Naive thymus-derived CD8-positive, alpha-beta T cell (primary cell): ENCODE data around the gene VPS25. TPM values are rescaled to one million over a fixed set of nuclear protein-coding genes. Genes with fewer than 3 reads are reported as not detected.
A peak's percentile ranks its signal among the peaks of the same experiment; 100 is the strongest.

Source experiments
- ATAC-seq, 2 donors: fragments of 150-1000 bp; cut with Tn5 transposase in 1 of 2; sonication (Bioruptor Pico), chemical (Tn5 transposase) in 1 of 2; 1 replicate in 1 of 2; 2 replicates in 1 of 2; pipeline ENCODE4 v1.10.0; 2021; ENCODE audit warnings: mild to moderate bottlenecking in 2 of 2, moderate library complexity in 2 of 2
- POLR2A ChIA-PET: fragments of 350-600 bp; sonication (Branson Sonifier 250); formaldehyde crosslinking; loops from one replicate; lab custom pipeline; 2021; ENCODE audit warnings: antibody characterized with exemption; lab: Charles Lee
- DNase-seq, 10 donors: peaks; one replicate each; pipeline versions ENCODE4 v3.0.0 to v3.0.0-alpha.2; 2020 to 2022
- H3K27ac Mint-ChIP-seq, 10 donors: one replicate each; pipeline ENCODE4 v1.8.0; 2020 to 2022; ENCODE audit warnings: mild to moderate bottlenecking in 10 of 10, mixed read lengths in 10 of 10, moderate library complexity in 4 of 10, inconsistent platforms in 1 of 10
- H3K27me3 Mint-ChIP-seq, 5 donors: one replicate each; pipeline ENCODE4 v1.8.0; 2021 to 2022; ENCODE audit warnings: mixed read lengths in 5 of 5
- H3K36me3 Mint-ChIP-seq, 3 donors: one replicate each; pipeline ENCODE4 v1.8.0; 2020 to 2022; ENCODE audit warnings: mixed read lengths in 3 of 3, mild to moderate bottlenecking in 2 of 3, inconsistent platforms in 1 of 3
- H3K4me1 Mint-ChIP-seq, 4 donors: one replicate each; pipeline ENCODE4 v1.8.0; 2021 to 2022; ENCODE audit warnings: mixed read lengths in 4 of 4
- H3K4me3 Mint-ChIP-seq, 10 donors: one replicate each; pipeline ENCODE4 v1.8.0; 2020 to 2022; ENCODE audit warnings: mild to moderate bottlenecking in 10 of 10, mixed read lengths in 10 of 10, moderate library complexity in 6 of 10, inconsistent platforms in 1 of 10
- H3K9me3 Mint-ChIP-seq, 9 donors: one replicate each; pipeline ENCODE4 v1.8.0; 2020 to 2022; ENCODE audit warnings: mixed read lengths in 9 of 9, mild to moderate bottlenecking in 3 of 9, inconsistent platforms in 1 of 9, moderate library complexity in 1 of 9
- polyA plus RNA-seq, 3 donors: library from polyadenylated mRNA; unstranded; fragments of 300-500 nt; fragmentation: Illumina TruSeq; gene quantifications; one replicate each; pipeline ENCODE4 v1.2.3, GENCODE V29; 2021
- total RNA-seq, 8 experiments: library from RNA in 2 of 8; stranded (reverse) in 2 of 8; gene quantifications; one replicate each; pipeline ENCODE4 v1.2.3 and lab custom pipeline; 2021 to 2026

Gene VPS25
- total and polyA plus RNA-seq, 5 experiments from 2014 or later = 43.9 to 64.5 (median 55.2) TPM

DNA sequence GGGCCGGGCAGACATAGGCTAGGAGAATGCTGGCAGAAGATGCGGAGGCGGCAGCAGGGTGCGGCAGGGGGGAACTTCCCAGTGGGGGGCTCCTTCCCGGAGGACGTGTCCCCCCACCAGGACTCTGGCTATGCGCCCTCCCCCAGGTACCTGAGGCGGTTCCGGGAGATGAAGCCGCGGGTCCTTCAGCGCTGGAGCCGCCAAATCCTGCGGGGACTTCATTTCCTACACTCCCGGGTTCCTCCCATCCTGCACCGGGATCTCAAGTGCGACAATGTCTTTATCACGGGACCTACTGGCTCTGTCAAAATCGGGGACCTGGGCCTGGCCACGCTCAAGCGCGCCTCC, 10.5 kb downstream of the VPS25 start:
- DNase-seq (no peak), ATAC-seq (no peak)
- Mint-ChIP-seq H3K27ac (no peak overlapping the region), H3K4me3 (peak overlapping the region in 2 of 10 donors; percentile 50 to 54), H3K9me3 (peaks cover 0 to 1% (median 0%) of the 10 kb centered on the region in 9 donors), H3K27me3 (peaks cover 29 to 77% (median 59%) of the 10 kb centered on the region in 5 donors), H3K36me3 (peaks cover 0 to 16% (median 12%) of the 10 kb centered on the region in 3 donors), H3K4me1 (peaks cover 26 to 50% (median 37%) of the 10 kb centered on the region in 4 donors)
- POLR2A ChIA-PET = no interaction called here

DNA sequence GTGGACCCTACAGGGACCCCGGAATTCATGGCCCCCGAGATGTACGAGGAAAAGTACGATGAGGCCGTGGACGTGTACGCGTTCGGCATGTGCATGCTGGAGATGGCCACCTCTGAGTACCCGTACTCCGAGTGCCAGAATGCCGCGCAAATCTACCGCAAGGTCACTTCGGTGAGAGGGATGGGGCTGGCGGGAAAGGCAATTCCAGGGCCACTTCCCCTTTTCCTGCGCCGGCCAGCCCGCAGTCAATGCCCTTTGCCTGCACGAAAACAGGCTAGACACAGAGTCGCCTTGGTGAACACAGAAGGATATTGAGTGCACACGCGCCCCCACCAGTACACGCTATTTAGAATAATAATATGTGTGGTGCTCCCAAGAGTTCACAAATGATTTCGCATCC, 11.2 kb downstream of the VPS25 start:
- Mint-ChIP-seq H3K4me1 (peaks cover 24 to 48% (median 35%) of the 10 kb centered on the region in 4 donors), H3K36me3 (peaks cover 0 to 10% (median 5%) of the 10 kb centered on the region in 3 donors), H3K9me3 (peaks cover 0 to 1% (median 0%) of the 10 kb centered on the region in 9 donors), H3K27me3 (peaks cover 33 to 81% (median 59%) of the 10 kb centered on the region in 5 donors), H3K4me3 (peak overlapping the region in 8 of 10 donors; percentile 34 to 77 (median 62)), H3K27ac (no peak overlapping the region)
- POLR2A ChIA-PET = interaction anchor here (0.9 kb wide), 1 partner anchor 176 kb away, joined by 8 read pairs; no protein-coding TSS in a partner anchor
- no peak for DNase-seq
- no peak for ATAC-seq

DNA sequence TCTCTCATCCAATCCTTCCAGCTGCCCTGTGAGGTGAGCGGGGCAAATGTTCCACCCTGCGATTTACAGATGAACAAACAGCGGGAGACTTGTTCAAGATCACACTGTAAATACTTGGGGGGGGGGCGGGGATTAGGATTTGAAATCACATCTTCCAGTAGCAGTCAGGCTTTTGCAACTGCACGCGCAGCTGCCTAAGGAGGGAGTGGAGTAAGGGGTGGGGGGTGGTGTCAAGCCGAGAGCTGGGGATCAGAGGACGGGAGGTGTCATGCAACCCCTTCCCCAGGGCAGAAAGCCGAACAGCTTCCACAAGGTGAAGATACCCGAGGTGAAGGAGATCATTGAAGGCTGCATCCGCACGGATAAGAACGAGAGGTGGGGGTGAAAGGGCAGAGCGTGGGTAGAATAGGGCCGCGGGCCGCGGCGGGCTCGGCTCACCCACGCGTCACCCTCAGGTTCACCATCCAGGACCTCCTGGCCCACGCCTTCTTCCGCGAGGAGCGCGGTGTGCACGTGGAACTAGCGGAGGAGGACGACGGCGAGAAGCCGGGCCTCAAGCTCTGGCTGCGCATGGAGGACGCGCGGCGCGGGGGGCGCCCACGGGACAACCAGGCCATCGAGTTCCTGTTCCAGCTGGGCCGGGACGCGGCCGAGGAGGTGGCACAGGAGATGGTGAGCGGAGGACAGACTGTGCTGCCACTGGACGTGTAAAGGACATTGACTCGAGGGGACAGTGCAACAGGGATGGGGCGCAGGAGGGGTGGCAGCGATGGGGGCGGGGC, 11.8 kb downstream of the VPS25 start:
- DNase-seq (no peak), ATAC-seq (peak; percentile 53 to 54)
- POLR2A ChIA-PET = interaction anchor here (0.9 to 1.8 kb wide), 2 partner anchors 11 to 177 kb away, joined by 4 to 8 read pairs; partner anchors contain the start of gene VPS25
- peaks cover 0 to 5% (median 0%) of the 10 kb centered on the region in 3 donors for H3K36me3 Mint-ChIP-seq
- peaks cover 0 to 1% (median 0%) of the 10 kb centered on the region in 9 donors for H3K9me3 Mint-ChIP-seq
- no peak overlapping the region for H3K27ac Mint-ChIP-seq
- H3K4me3 Mint-ChIP-seq = peak overlapping the region in 9 of 10 donors; percentile 34 to 77 (median 61)
- peaks cover 20 to 42% (median 32%) of the 10 kb centered on the region in 4 donors for H3K4me1 Mint-ChIP-seq
- H3K27me3 Mint-ChIP-seq = peaks cover 33 to 76% (median 59%) of the 10 kb centered on the region in 5 donors

DNA sequence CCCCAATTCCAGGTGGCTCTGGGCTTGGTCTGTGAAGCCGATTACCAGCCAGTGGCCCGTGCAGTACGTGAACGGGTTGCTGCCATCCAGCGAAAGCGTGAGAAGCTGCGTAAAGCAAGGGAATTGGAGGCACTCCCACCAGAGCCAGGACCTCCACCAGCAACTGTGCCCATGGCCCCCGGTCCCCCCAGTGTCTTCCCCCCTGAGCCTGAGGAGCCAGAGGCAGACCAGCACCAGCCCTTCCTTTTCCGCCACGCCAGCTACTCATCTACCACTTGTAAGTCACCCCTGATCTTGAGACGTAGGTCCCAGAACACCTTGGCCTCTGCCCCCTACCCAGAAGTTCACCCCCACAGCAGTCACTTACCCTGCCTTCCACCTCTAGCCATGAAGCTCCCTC, 14.0 kb downstream of the VPS25 start:
- Mint-ChIP-seq H3K36me3 (peaks cover 0 to 5% (median 0%) of the 10 kb centered on the region in 3 donors), H3K4me3 (no peak overlapping the region), H3K4me1 (peaks cover 21 to 33% (median 27%) of the 10 kb centered on the region in 4 donors), H3K9me3 (peaks cover 0 to 1% (median 0%) of the 10 kb centered on the region in 9 donors), H3K27me3 (peaks cover 28 to 65% (median 53%) of the 10 kb centered on the region in 5 donors), H3K27ac (no peak overlapping the region)
- DNase-seq (no peak), ATAC-seq (no peak)
- POLR2A ChIA-PET = no interaction called here

DNA sequence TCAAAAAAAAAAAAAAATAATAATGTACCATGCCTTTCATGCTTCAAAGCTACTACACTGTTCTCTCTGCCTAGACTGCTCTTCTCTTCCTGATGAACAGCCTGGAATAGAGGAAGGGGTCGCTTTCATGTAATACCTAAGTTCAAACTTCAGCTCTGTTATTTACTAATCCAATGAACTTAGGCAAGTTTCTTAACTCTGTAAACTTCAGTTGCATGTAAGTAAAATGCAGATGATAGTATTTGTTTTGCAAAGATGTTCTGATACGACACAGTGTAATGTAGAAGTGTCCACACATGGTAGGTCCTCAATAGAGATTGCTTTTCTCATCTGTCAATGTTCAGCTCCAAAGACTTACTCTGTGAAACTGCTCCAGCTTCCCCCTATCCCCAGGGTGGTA, 18.7 kb downstream of the VPS25 start:
- peaks cover 6 to 26% (median 19%) of the 10 kb centered on the region in 4 donors for H3K4me1 Mint-ChIP-seq
- ATAC-seq = no peak
- no peak for DNase-seq
- peaks cover 0 to 3% (median 0%) of the 10 kb centered on the region in 3 donors for H3K36me3 Mint-ChIP-seq
- peaks cover 5 to 20% (median 17%) of the 10 kb centered on the region in 5 donors for H3K27me3 Mint-ChIP-seq
- no peak overlapping the region for H3K27ac Mint-ChIP-seq
- peaks cover 0 to 1% (median 0%) of the 10 kb centered on the region in 9 donors for H3K9me3 Mint-ChIP-seq
- no peak overlapping the region for H3K4me3 Mint-ChIP-seq
- POLR2A ChIA-PET = interaction anchor here (0.8 kb wide), 1 partner anchor 21 kb away, joined by 4 read pairs; no protein-coding TSS in a partner anchor

DNA sequence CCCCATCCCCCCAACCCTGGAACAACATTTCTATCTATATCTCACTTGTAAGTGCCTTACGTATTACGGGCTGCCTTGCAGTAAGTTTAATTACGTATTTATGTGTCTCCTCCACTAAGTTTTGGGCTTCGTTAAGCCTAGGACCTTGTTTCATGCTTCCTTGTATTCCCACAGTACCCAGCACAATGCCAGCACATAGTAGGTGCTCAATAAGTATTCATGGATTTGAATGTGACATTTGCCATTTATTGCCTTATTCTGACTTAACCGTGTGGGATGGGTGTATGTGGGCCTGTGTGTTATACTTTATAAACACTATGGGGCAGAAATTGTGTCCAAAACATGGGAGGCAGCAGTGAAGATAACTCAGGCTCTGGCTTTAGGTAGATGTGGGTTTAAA, 19.3 kb downstream of the VPS25 start:
- Mint-ChIP-seq H3K4me3 (no peak overlapping the region), H3K27me3 (peaks cover 5 to 16% (median 11%) of the 10 kb centered on the region in 5 donors), H3K4me1 (peaks cover 12 to 32% (median 21%) of the 10 kb centered on the region in 4 donors), H3K9me3 (no peaks in the 10 kb centered on the region), H3K27ac (no peak overlapping the region), H3K36me3 (peaks cover 0 to 3% (median 0%) of the 10 kb centered on the region in 3 donors)
- POLR2A ChIA-PET = interaction anchor here (0.8 kb wide), 1 partner anchor 21 kb away, joined by 4 read pairs; no protein-coding TSS in a partner anchor
- DNase-seq = no peak
- ATAC-seq = no peak

DNA sequence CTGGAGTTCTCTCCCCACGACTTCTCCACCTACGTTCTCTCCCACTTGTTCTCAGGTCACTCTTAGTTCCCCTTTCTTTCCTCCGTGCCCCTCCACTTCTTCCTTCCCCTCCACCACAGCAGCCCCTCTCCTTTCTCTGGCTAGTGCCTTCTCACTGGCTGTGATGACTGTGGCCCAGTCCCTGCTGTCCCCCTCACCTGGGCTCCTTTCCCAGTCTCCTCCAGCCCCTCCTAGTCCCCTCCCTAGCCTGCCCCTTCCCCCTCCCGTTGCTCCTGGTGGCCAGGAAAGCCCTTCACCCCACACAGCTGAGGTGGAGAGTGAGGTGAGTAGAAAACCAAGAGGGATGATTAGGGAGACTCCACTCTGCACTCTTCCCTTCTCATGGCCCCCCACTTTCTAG, 21.8 kb downstream of the VPS25 start:
- Mint-ChIP-seq H3K27ac (no peak overlapping the region), H3K9me3 (no peaks in the 10 kb centered on the region), H3K27me3 (peaks cover 0 to 3% (median 0%) of the 10 kb centered on the region in 5 donors), H3K36me3 (peaks cover 0 to 3% (median 0%) of the 10 kb centered on the region in 3 donors), H3K4me3 (peak overlapping the region in 2 of 10 donors; percentile 36 to 62), H3K4me1 (peaks cover 19 to 45% (median 31%) of the 10 kb centered on the region in 4 donors)
- DNase-seq = no peak
- ATAC-seq = no peak
- POLR2A ChIA-PET = interaction anchor here (1.8 kb wide), 1 partner anchor 22 kb away, joined by 4 read pairs; the partner anchor contains the start of gene VPS25

DNA sequence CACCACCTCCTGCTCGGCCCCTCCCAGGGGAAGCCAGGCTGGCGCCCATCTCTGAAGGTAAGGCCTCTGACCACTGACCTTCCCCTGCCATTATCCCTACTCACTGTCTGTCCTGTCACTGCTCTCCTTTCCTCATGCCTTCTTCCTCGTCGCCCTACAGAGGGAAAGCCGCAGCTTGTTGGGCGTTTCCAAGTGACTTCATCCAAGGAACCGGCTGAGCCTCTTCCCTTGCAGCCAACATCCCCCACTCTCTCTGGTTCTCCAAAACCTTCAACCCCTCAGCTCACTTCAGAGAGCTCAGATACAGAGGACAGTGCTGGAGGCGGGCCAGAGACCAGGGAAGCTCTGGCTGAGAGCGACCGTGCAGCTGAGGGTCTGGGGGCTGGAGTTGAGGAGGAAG, 22.2 kb downstream of the VPS25 start:
- H3K27me3 Mint-ChIP-seq = no peaks in the 10 kb centered on the region
- peaks cover 0 to 3% (median 0%) of the 10 kb centered on the region in 3 donors for H3K36me3 Mint-ChIP-seq
- peak overlapping the region in 2 of 10 donors; percentile 33 to 76 for H3K27ac Mint-ChIP-seq
- H3K4me1 Mint-ChIP-seq = peaks cover 19 to 45% (median 31%) of the 10 kb centered on the region in 4 donors
- H3K4me3 Mint-ChIP-seq = peak overlapping the region in 5 of 10 donors; percentile 4 to 62 (median 52)
- ATAC-seq (no peak), DNase-seq (no peak)
- POLR2A ChIA-PET = no interaction called here
- H3K9me3 Mint-ChIP-seq = no peaks in the 10 kb centered on the region

DNA sequence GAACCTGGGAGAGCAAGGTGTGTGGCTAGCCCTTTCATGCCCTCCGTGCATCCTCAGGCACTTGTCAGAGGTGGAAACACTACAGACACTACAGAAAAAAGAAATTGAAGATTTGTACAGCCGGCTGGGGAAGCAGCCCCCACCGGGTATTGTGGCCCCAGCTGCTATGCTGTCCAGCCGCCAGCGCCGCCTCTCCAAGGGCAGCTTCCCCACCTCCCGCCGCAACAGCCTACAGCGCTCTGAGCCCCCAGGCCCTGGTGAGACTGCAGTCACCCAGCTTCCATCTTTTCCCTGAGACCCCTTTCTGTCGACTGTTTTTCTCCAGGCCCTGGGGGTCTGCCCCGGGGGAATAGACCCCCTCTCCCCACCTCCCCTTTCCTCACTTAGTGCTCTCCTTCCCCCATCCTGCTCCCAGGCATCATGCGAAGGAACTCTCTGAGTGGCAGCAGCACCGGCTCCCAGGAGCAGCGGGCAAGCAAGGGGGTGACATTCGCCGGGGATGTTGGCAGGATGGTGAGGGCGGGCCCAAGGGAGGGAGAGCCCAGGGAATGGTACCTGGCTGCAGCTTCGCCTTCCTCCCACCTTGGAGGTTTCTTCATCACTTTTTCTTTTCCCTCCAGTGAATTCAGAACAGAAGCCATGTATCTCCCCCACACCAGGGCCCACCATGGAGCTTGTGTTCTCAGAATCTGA, 23.0 kb downstream of the VPS25 start:
- peak overlapping the region in 1 of 10 donors; percentile 29 for H3K27ac Mint-ChIP-seq
- peak overlapping the region in 6 of 10 donors; percentile 4 to 98 (median 50) for H3K4me3 Mint-ChIP-seq
- ATAC-seq (no peak), DNase-seq (no peak)
- peaks cover 0 to 3% (median 0%) of the 10 kb centered on the region in 3 donors for H3K36me3 Mint-ChIP-seq
- no peaks in the 10 kb centered on the region for H3K9me3 Mint-ChIP-seq
- POLR2A ChIA-PET = no interaction called here
- no peaks in the 10 kb centered on the region for H3K27me3 Mint-ChIP-seq
- H3K4me1 Mint-ChIP-seq = peaks cover 21 to 45% (median 31%) of the 10 kb centered on the region in 4 donors

DNA sequence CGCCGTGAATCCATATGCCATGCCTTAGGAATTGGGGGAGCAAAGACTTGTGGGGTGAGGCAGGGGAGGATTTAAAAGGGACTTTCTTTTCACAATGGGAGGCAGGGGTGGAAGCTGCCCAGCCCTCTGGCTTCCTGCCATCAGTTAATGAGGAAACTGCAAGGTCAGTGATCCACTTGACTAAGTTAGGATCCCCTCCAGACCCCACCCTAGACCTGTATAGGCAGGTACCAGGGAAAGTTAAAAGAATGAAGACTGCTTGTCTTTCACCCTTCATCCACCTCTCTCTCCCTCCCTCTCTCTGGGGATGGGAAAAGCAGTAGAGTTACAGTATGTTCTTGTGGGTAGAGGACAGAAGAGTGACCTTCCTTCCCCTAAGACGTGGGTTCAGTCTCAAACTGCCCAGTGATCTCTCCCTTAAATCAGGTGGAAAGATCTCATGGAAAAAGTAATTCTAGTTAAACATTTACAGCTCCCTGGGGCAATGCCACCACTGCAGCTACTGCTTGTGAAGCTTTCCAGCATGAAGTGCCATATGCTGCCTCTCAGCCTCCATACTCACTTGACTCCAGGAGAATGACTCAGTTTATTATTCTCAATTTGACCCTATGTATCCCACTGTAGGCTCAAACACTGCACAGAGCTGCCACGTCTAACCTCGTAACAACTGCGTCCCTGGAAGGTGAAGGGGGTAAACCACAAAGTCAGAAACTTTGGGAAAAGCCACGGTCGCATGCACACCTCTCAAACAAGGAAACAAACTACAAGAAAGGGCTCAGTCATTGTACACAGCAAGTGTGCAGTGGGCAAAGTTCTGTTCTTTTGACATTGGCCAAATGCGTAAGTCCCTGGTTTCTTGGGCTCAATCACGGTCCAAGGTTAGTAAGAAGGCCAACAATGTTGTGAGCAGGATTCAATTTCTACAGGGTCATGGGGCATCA, 24.1 kb downstream of the VPS25 start:
- Mint-ChIP-seq H3K4me1 (peaks cover 21 to 45% (median 31%) of the 10 kb centered on the region in 4 donors), H3K36me3 (peaks cover 0 to 3% (median 0%) of the 10 kb centered on the region in 3 donors), H3K27me3 (no peaks in the 10 kb centered on the region), H3K4me3 (peak overlapping the region; percentile 92 to 98 (median 96)), H3K27ac (peak overlapping the region in 4 of 10 donors; percentile 5 to 95 (median 94)), H3K9me3 (no peaks in the 10 kb centered on the region)
- no peak for DNase-seq
- no peak for ATAC-seq
- POLR2A ChIA-PET = interaction anchor here (0.6 to 2.2 kb wide), 4 partner anchors 16 to 763 kb away, joined by 3 to 12 read pairs (median 8); partner anchors contain the start of genes BECN1 and VPS25

DNA sequence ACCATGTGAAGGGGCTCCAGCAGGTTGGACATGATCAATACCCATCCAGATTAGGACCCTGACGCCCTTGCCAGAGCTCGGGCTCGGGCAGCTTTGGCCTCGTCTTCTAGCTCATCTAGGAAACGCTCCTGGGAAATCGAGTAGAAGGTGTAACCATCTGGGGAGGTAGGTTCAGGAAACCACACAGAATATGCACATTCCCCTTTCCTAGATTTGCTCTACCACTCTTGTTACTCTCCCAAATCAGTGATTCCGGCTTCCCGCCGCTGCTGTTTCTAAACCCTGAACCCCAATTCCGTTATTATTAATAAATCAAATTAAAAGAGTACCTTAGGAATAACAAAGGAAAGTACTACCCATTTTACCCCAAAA, 24.7 kb downstream of the VPS25 start:
- no peaks in the 10 kb centered on the region for H3K27me3 Mint-ChIP-seq
- POLR2A ChIA-PET = interaction anchor here (0.6 to 2.2 kb wide), 6 partner anchors 16 to 564 kb away, joined by 3 to 12 read pairs (median 4); partner anchors contain the start of genes BECN1 and VPS25
- ATAC-seq = no peak
- H3K36me3 Mint-ChIP-seq = peaks cover 0 to 3% (median 0%) of the 10 kb centered on the region in 3 donors
- DNase-seq = no peak
- no peaks in the 10 kb centered on the region for H3K9me3 Mint-ChIP-seq
- peak overlapping the region; percentile 34 to 95 (median 91) for H3K27ac Mint-ChIP-seq
- H3K4me1 Mint-ChIP-seq = peaks cover 21 to 45% (median 31%) of the 10 kb centered on the region in 4 donors
- peak overlapping the region; percentile 92 to 98 (median 96) for H3K4me3 Mint-ChIP-seq
